ENCODE measurements around the gene XAGE3. TPM values are rescaled to one million over a fixed set of nuclear protein-coding genes. Genes with fewer than 3 reads are reported as not detected.

Gene XAGE3
- total RNA-seq, 1 experiment from 2014 or later = not detected

DNA sequence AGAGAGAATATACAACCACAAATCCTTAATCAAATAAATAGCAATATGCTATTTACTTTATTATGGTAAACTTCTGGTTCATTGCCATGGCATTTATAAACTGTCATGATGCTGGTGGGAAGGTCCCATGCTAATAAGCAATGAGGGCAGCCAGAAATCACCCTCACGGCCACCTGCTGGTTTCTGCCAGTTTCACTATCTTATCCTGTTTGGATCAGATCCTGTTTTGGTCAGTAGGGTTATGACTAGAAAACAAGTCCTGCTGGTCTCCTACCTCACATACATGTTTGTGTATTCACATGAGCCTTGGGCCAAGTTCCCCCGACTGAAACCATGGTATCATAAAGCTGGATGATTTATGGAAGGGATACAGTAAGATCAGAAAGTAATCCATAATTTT, 28.7 kb downstream of the XAGE3 start:
- Mint-ChIP-seq H3K27me3 (ENCODE audit: unreplicated experiment) (no peaks in the 10 kb centered on the region), H3K4me3 (ENCODE audit: low read depth, unreplicated experiment) (no peak overlapping the region), H3K36me3 (ENCODE audit: insufficient read depth, unreplicated experiment) (no peaks in the 10 kb centered on the region), H3K4me1 (ENCODE audit: low read depth, unreplicated experiment) (no peaks in the 10 kb centered on the region), H3K27ac (ENCODE audit: unreplicated experiment) (no peak overlapping the region), H3K9me3 (ENCODE audit: low read depth, unreplicated experiment) (no peaks in the 10 kb centered on the region)
- DNase-seq = no peak
- CTCF ChIA-PET = no interaction called here
- intact Hi-C loops (cut with micrococcal nuclease; ENCODE audit: unreplicated experiment) = no loop called here
- BruUV-seq (replicated peaks) = no TSS peak
- TF ChIP-seq, protein P1, sequence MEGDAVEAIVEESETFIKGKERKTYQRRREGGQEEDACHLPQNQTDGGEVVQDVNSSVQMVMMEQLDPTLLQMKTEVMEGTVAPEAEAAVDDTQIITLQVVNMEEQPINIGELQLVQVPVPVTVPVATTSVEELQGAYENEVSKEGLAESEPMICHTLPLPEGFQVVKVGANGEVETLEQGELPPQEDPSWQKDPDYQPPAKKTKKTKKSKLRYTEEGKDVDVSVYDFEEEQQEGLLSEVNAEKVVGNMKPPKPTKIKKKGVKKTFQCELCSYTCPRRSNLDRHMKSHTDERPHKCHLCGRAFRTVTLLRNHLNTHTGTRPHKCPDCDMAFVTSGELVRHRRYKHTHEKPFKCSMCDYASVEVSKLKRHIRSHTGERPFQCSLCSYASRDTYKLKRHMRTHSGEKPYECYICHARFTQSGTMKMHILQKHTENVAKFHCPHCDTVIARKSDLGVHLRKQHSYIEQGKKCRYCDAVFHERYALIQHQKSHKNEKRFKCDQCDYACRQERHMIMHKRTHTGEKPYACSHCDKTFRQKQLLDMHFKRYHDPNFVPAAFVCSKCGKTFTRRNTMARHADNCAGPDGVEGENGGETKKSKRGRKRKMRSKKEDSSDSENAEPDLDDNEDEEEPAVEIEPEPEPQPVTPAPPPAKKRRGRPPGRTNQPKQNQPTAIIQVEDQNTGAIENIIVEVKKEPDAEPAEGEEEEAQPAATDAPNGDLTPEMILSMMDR (IDR thresholded peaks at IDR 0.05; ENCODE audit: unreplicated experiment) = no peak

DNA sequence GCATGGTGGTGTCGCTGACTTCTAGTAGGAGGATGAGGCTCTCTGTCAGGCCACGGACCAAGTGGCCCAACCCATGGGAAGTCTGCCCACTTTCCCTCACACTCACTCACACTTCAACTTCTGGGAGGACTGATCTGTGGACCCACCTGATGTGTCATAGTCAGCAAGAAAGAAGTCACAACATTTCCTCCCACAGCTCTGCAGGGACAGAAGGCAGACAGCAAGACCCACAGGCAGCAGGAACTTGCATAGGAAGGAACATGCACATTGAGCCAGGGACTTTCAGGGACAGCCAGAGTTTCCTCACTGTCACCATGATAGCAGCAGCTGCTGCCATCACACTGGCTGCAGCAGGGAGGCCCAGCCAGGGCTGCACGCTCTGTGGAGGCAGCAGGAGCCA, 37.3 kb downstream of the XAGE3 start:
- CTCF ChIA-PET = no interaction called here
- no TSS peak for BruUV-seq (replicated peaks)
- Mint-ChIP-seq H3K27me3 (ENCODE audit: unreplicated experiment) (peaks cover 17% of the 10 kb centered on the region), H3K4me1 (ENCODE audit: low read depth, unreplicated experiment) (no peaks in the 10 kb centered on the region), H3K27ac (ENCODE audit: unreplicated experiment) (no peak overlapping the region), H3K4me3 (ENCODE audit: low read depth, unreplicated experiment) (no peak overlapping the region), H3K9me3 (ENCODE audit: low read depth, unreplicated experiment) (no peaks in the 10 kb centered on the region), H3K36me3 (ENCODE audit: insufficient read depth, unreplicated experiment) (no peaks in the 10 kb centered on the region)
- intact Hi-C loops (cut with micrococcal nuclease; ENCODE audit: unreplicated experiment) = no loop called here
- TF ChIP-seq, protein P1 (IDR thresholded peaks at IDR 0.05; ENCODE audit: unreplicated experiment) = no peak
- DNase-seq = no peak

DNA sequence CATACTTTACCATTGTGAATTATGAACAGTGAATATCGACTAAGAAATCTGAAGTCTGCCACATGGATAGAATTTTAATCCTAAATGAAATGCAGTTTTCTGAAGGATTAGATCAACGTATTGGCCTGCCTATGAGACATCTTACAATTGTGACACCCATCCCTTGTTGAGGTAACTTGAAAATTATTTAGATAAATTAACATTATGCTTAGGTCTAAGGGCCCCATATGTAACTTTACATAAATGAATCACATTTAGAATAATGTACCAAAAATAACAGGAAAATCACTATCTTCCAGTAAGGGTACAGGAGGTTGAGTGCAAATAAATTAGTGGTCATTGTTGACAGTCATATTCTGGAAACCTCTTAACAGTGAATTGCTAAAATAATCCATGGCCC, 43.3 kb downstream of the XAGE3 start:
- CTCF ChIA-PET = no interaction called here
- no peak overlapping the region for H3K27ac Mint-ChIP-seq (ENCODE audit: unreplicated experiment)
- H3K9me3 Mint-ChIP-seq (ENCODE audit: low read depth, unreplicated experiment) = no peaks in the 10 kb centered on the region
- H3K4me3 Mint-ChIP-seq (ENCODE audit: low read depth, unreplicated experiment) = no peak overlapping the region
- no peak for DNase-seq
- no TSS peak for BruUV-seq (replicated peaks)
- no peaks in the 10 kb centered on the region for H3K4me1 Mint-ChIP-seq (ENCODE audit: low read depth, unreplicated experiment)
- H3K36me3 Mint-ChIP-seq (ENCODE audit: insufficient read depth, unreplicated experiment) = no peaks in the 10 kb centered on the region
- H3K27me3 Mint-ChIP-seq (ENCODE audit: unreplicated experiment) = no peaks in the 10 kb centered on the region
- TF ChIP-seq, protein P1 (IDR thresholded peaks at IDR 0.05; ENCODE audit: unreplicated experiment) = no peak
- intact Hi-C loops (cut with micrococcal nuclease; ENCODE audit: unreplicated experiment) = no loop called here

DNA sequence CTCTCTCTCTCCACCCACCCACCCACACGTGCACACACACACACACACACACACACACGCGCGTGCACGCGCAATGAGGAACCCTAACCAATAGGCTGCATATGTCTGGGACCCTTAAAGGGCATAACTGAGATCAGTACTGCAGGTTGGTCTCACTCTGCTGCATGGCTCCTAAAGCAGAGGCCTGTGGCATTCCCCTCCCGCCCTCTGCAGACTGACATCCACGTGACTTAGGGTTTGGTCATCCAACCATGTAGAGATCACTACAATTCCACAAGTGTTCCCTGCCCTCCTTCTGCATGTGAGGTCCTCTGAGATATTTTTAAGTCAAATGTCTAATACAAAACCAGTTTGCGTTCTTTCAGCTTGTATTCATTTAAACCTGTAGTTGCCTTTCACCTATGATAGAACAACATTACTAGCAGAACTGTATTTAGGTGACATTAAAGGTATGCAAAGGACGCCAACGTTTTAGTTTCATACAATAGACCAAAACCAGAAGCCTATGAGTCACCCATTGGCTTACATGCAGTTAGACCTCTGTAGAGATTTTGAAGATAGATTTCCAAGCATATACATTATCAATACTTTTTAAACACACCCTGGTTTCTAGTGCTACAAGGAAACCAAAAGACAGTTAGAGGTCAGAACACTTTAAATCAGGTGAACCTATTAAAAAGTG, 46.7 kb downstream of the XAGE3 start:
- H3K36me3 Mint-ChIP-seq (ENCODE audit: insufficient read depth, unreplicated experiment) = no peaks in the 10 kb centered on the region
- H3K4me1 Mint-ChIP-seq (ENCODE audit: low read depth, unreplicated experiment) = no peaks in the 10 kb centered on the region
- H3K27ac Mint-ChIP-seq (ENCODE audit: unreplicated experiment) = no peak overlapping the region
- no peak for DNase-seq
- TF ChIP-seq, protein P1 (IDR thresholded peaks at IDR 0.05; ENCODE audit: unreplicated experiment) = no peak
- intact Hi-C loops (cut with micrococcal nuclease; ENCODE audit: unreplicated experiment) = no loop called here
- H3K9me3 Mint-ChIP-seq (ENCODE audit: low read depth, unreplicated experiment) = no peaks in the 10 kb centered on the region
- H3K4me3 Mint-ChIP-seq (ENCODE audit: low read depth, unreplicated experiment) = no peak overlapping the region
- BruUV-seq (replicated peaks) = no TSS peak
- no peaks in the 10 kb centered on the region for H3K27me3 Mint-ChIP-seq (ENCODE audit: unreplicated experiment)
- CTCF ChIA-PET = no interaction called here

All from Calu3 (cell line).